ENCODE data around the gene SERGEF.

SERGEF gene

GRCh38 chr11:17773674-17774073 lies 239.2 kb downstream of the SERGEF start:
- DNase-seq (ENCODE audit: low read depth), result no peak
- no peak overlapping the region for H3K4me3 ChIP-seq (ENCODE audit: low read depth, low read length)
- TF ChIP-seq CTCF (IDR thresholded peaks at IDR 0.05; ENCODE audit: low read depth, low read length, missing control alignments), result no peak
- in situ Hi-C loops (cut with HindIII; ENCODE audit: low sequenced_read_pairs), result loop anchor here (5.0 kb wide), 1 partner anchor 34 kb away; no protein-coding TSS in a partner anchor

- no peak overlapping the region for H3K4me3 ChIP-seq (ENCODE audit: low read depth, low read length)
- in situ Hi-C loops (cut with HindIII; ENCODE audit: low sequenced_read_pairs), result loop anchor here (5.0 kb wide), 1 partner anchor 34 kb away; no protein-coding TSS in a partner anchor
- no peak for TF ChIP-seq CTCF (IDR thresholded peaks at IDR 0.05; ENCODE audit: low read depth, low read length, missing control alignments)
- DNase-seq (ENCODE audit: low read depth), result no peak
Measured at GRCh38 chr11:17772704-17773600, 239.9 kb downstream of the SERGEF start.

- TF ChIP-seq CTCF (IDR thresholded peaks at IDR 0.05; ENCODE audit: low read depth, low read length, missing control alignments), result no peak
- no peak for DNase-seq (ENCODE audit: low read depth)
Measured at GRCh38 chr11:17771841-17772401, 240.9 kb downstream of the SERGEF start.

DNA sequence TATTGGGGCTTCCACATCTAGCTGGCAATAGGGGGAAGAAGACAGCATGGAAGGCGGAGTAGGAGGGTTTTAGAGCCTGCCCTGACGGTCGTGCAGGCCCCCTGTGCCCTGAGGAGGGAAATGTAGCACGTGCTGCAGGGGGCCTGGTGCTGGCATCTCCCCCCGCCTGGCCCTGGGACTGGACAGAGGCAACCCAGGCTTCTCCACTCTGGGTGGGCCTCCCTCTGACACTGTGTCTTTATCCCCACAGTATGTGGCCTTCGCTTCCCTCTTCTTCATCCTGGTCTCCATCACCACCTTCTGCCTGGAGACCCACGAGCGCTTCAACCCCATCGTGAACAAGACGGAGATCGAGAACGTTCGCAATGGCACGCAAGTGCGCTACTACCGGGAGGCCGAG lies 241.4 kb downstream of the SERGEF start:
- no peak for TF ChIP-seq CTCF (IDR thresholded peaks at IDR 0.05; ENCODE audit: low read depth, low read length, missing control alignments)
- DNase-seq (ENCODE audit: low read depth), result no peak
- in situ Hi-C loops (cut with HindIII; ENCODE audit: low sequenced_read_pairs), result loop anchor here (5.0 kb wide), 1 partner anchor 36 kb away; no protein-coding TSS in a partner anchor
- no peak overlapping the region for H3K4me3 ChIP-seq (ENCODE audit: low read depth, low read length)

More at GRCh38 chr11:17771841-17772401, 240.9 kb downstream of the SERGEF start:
- in situ Hi-C loops (cut with HindIII; ENCODE audit: low sequenced_read_pairs), result loop anchor here (5.0 kb wide), 1 partner anchor 35 kb away; no protein-coding TSS in a partner anchor
- H3K4me3 ChIP-seq (ENCODE audit: low read depth, low read length), result no peak overlapping the region

DNA sequence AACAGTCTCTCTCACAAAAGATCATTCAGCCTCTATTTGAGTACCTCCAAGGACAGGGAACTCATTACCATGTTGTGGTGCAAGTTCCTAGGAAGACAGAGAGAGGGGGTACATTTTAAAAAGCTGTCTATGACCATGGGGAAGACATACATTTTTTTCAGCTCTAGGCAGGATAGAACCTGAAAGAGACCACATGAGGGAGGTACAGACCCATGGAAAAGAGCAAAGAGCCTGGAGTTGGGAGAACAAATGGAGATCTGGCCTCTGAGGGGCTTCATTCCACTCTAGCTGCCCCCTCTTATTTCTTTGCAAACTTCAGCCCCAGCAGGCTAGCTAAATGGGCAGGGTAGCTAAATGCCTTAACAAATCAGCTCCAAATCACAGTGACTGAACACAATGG lies 241.9 kb downstream of the SERGEF start:
- no peak overlapping the region for H3K4me3 ChIP-seq (ENCODE audit: low read depth, low read length)
- TF ChIP-seq CTCF (IDR thresholded peaks at IDR 0.05; ENCODE audit: low read depth, low read length, missing control alignments), result peak; percentile 31
- no peak for DNase-seq (ENCODE audit: low read depth)
- in situ Hi-C loops (cut with HindIII; ENCODE audit: low sequenced_read_pairs), result loop anchor here (5.0 kb wide), 1 partner anchor 36 kb away; no protein-coding TSS in a partner anchor

- TF ChIP-seq CTCF (IDR thresholded peaks at IDR 0.05; ENCODE audit: low read depth, low read length, missing control alignments), result no peak
- DNase-seq (ENCODE audit: low read depth), result no peak
- H3K4me3 ChIP-seq (ENCODE audit: low read depth, low read length), result no peak overlapping the region
- in situ Hi-C loops (cut with HindIII; ENCODE audit: low sequenced_read_pairs), result loop anchor here (5.0 kb wide), 1 partner anchor 37 kb away; no protein-coding TSS in a partner anchor
Measured at GRCh38 chr11:17770048-17770652, 242.7 kb downstream of the SERGEF start.
